ENCODE data around the gene FLII. TPM values are rescaled to one million over a fixed set of nuclear protein-coding genes. Genes with fewer than 3 reads are reported as not detected.
A peak's percentile ranks its signal among the peaks of the same experiment; 100 is the strongest.

Gene FLII
- total RNA-seq, 2 experiments from 2014 or later: 155 to 219 TPM

- H3K79me2 ChIP-seq (ENCODE audit: insufficient read depth, low read depth, low read length): peaks cover 15% of the 10 kb centered on the region; the same call in 1 of the 2 replicates
- peak overlapping the region; percentile 64 for H3K4me2 ChIP-seq (ENCODE audit: low read length)
- H3K27ac ChIP-seq (ENCODE audit: low read depth, low read length, poor library complexity, severe bottlenecking): peak overlapping the region; percentile 49
- TF ChIP-seq CTCF (conservative IDR thresholded peaks at IDR 0.05; ENCODE audit: low read length): no peak
- TF ChIP-seq EZH2phosphoT487 (IDR thresholded peaks at IDR 0.05; ENCODE audit: borderline replicate concordance, low read depth, low read length): no peak
- H2AFZ ChIP-seq (ENCODE audit: low read length): peak overlapping the region; percentile 96
- peak; percentile 58 for DNase-seq (ENCODE audit: low spot score)
- no TSS peak for BruUV-seq (replicated peaks)
- ChIA-PET POLR2A (no interaction called here), CTCF (ENCODE audit: unreplicated experiment) (no interaction called here)
- no peaks in the 10 kb centered on the region for H4K20me1 ChIP-seq (ENCODE audit: insufficient read depth, low read length)
- peak overlapping the region; percentile 89 for H3K4me3 ChIP-seq (ENCODE audit: low read depth, low read length, poor library complexity, severe bottlenecking)
- no peaks in the 10 kb centered on the region for H3K9me2 ChIP-seq (ENCODE audit: insufficient read depth, low read length)
- intact Hi-C loops (cut with micrococcal nuclease; ENCODE audit: unreplicated experiment): loop anchor here (2.0 to 5.0 kb wide), 2 partner anchors 73 to 104 kb away; partner anchors contain the start of gene SHMT1
- H3K36me3 ChIP-seq (ENCODE audit: insufficient read depth, low read length): peaks cover 33% of the 10 kb centered on the region
- H3K4me1 ChIP-seq (ENCODE audit: insufficient read depth, low read length, poor library complexity, severe bottlenecking): peaks cover 33% of the 10 kb centered on the region
- no peaks in the 10 kb centered on the region for H3K9me3 ChIP-seq (ENCODE audit: low read length)
Observed at GRCh38 chr17:18257982-18258355, 569 bp downstream of the FLII start.

- H3K9me3 ChIP-seq (ENCODE audit: low read length): no peaks in the 10 kb centered on the region
- intact Hi-C loops (cut with micrococcal nuclease; ENCODE audit: unreplicated experiment): loop anchor here (5.0 kb wide), 1 partner anchor 105 kb away; the partner anchor contains the start of gene SHMT1
- CTCF ChIA-PET (ENCODE audit: unreplicated experiment): no interaction called here
- no peak for DNase-seq (ENCODE audit: low spot score)
- H3K4me1 ChIP-seq (ENCODE audit: insufficient read depth, low read length, poor library complexity, severe bottlenecking): peaks cover 33% of the 10 kb centered on the region
- peak overlapping the region; percentile 64 for H3K4me2 ChIP-seq (ENCODE audit: low read length)
- H3K27ac ChIP-seq (ENCODE audit: low read depth, low read length, poor library complexity, severe bottlenecking): peak overlapping the region; percentile 49
- peaks cover 38% of the 10 kb centered on the region for H3K36me3 ChIP-seq (ENCODE audit: insufficient read depth, low read length)
- H3K4me3 ChIP-seq (ENCODE audit: low read depth, low read length, poor library complexity, severe bottlenecking): peak overlapping the region; percentile 89
- H4K20me1 ChIP-seq (ENCODE audit: insufficient read depth, low read length): no peaks in the 10 kb centered on the region
- H2AFZ ChIP-seq (ENCODE audit: low read length): no peak overlapping the region
- no peaks in the 10 kb centered on the region for H3K9me2 ChIP-seq (ENCODE audit: insufficient read depth, low read length)
- POLR2A ChIA-PET: interaction anchor here (0.6 kb wide), 1 partner anchor 81 kb away, joined by 4 read pairs; no protein-coding TSS in a partner anchor
- TF ChIP-seq CTCF (conservative IDR thresholded peaks at IDR 0.05; ENCODE audit: low read length) (no peak), EZH2phosphoT487 (IDR thresholded peaks at IDR 0.05; ENCODE audit: borderline replicate concordance, low read depth, low read length) (no peak)
- H3K79me2 ChIP-seq (ENCODE audit: insufficient read depth, low read depth, low read length): peaks cover 15% of the 10 kb centered on the region; the same call in 1 of the 2 replicates
- no TSS peak for BruUV-seq (replicated peaks)
Observed at GRCh38 chr17:18257268-18257981, 1.1 kb downstream of the FLII start.

GRCh38 chr17:18256776-18257175, 1.8 kb downstream of the FLII start:
- no peak for TF ChIP-seq CTCF (conservative IDR thresholded peaks at IDR 0.05; ENCODE audit: low read length)
- no peak for TF ChIP-seq EZH2phosphoT487 (IDR thresholded peaks at IDR 0.05; ENCODE audit: borderline replicate concordance, low read depth, low read length)
- H4K20me1 ChIP-seq (ENCODE audit: insufficient read depth, low read length): no peaks in the 10 kb centered on the region
- H3K4me3 ChIP-seq (ENCODE audit: low read depth, low read length, poor library complexity, severe bottlenecking): peak overlapping the region; percentile 89
- peaks cover 43% of the 10 kb centered on the region for H3K36me3 ChIP-seq (ENCODE audit: insufficient read depth, low read length)
- no peak overlapping the region for H2AFZ ChIP-seq (ENCODE audit: low read length)
- no peak for DNase-seq (ENCODE audit: low spot score)
- no peaks in the 10 kb centered on the region for H3K9me3 ChIP-seq (ENCODE audit: low read length)
- POLR2A ChIA-PET: interaction anchor here (0.6 kb wide), 1 partner anchor 80 kb away, joined by 4 read pairs; no protein-coding TSS in a partner anchor
- H3K27ac ChIP-seq (ENCODE audit: low read depth, low read length, poor library complexity, severe bottlenecking): no peak overlapping the region
- CTCF ChIA-PET (ENCODE audit: unreplicated experiment): no interaction called here
- intact Hi-C loops (cut with micrococcal nuclease; ENCODE audit: unreplicated experiment): loop anchor here (5.0 kb wide), 1 partner anchor 106 kb away; the partner anchor contains the start of gene SHMT1
- no TSS peak for BruUV-seq (replicated peaks)
- peaks cover 15% of the 10 kb centered on the region; the same call in 1 of the 2 replicates for H3K79me2 ChIP-seq (ENCODE audit: insufficient read depth, low read depth, low read length)
- H3K4me2 ChIP-seq (ENCODE audit: low read length): peak overlapping the region; percentile 64
- peaks cover 32% of the 10 kb centered on the region for H3K4me1 ChIP-seq (ENCODE audit: insufficient read depth, low read length, poor library complexity, severe bottlenecking)
- no peaks in the 10 kb centered on the region for H3K9me2 ChIP-seq (ENCODE audit: insufficient read depth, low read length)
